ENCODE measurements around the gene SMARCA4.

Gene SMARCA4

DNA sequence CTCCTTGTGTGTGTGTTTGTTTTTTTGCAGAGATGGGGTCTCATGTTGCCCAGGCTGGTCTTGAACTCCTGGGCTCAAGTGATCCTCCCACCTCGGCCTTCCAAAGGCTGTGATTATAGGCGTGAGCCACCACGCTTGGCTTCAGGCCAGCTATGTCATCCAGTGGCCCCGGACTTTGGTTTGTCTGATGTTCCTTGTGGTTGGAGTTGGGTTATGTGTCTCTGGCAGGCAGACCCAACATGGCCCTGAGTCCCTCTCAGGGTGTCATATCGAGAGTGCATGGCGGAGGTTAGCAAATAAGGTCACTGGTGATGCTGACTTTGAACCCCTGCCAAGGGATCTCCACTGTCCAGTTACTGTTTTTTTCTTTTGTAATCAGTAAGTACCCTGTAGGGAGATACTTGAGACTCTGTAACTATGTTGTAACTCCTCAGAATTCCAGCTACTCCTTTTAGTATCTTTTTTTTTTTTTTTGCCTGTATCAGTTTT lies 37.3 kb downstream of the SMARCA4 start:
- Histone ChIP-seq H3K9me3 (no peaks in the 10 kb centered on the region), H3K27me3 (no peaks in the 10 kb centered on the region), H3K36me3 (peaks cover 87% of the 10 kb centered on the region), H3K4me1 (no peaks in the 10 kb centered on the region), H3K4me3 (ENCODE audit: low read depth, low read length) (no peak overlapping the region)
- no peak for DNase-seq
- TF ChIP-seq CTCF (IDR thresholded peaks at IDR 0.05; ENCODE audit: low read depth, low read length), result no peak

DNA sequence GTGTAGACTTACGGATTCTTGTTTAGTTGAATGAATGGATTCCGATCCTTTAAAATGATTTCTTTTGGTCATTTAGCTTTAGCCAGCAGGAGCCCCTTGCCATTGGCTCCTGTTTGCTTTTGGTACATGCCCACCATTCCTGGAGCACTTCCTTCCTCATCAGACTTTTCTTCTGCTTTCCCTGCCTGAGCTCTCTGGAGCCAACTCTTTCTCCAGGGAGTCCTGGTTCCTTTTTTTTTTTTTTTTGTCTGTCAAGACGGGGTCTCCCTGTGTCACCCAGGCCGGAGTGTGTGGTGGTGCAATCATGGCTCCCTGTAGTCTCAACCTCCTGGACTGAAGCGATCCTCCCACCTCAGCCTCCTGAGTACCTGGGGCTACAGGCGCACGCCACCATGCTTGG lies 37.8 kb downstream of the SMARCA4 start:
- Histone ChIP-seq H3K27me3 (no peaks in the 10 kb centered on the region), H3K9me3 (no peaks in the 10 kb centered on the region), H3K4me3 (ENCODE audit: low read depth, low read length) (no peak overlapping the region), H3K36me3 (peaks cover 87% of the 10 kb centered on the region), H3K4me1 (no peaks in the 10 kb centered on the region)
- TF ChIP-seq CTCF (IDR thresholded peaks at IDR 0.05; ENCODE audit: low read depth, low read length), result no peak
- DNase-seq, result no peak

DNA sequence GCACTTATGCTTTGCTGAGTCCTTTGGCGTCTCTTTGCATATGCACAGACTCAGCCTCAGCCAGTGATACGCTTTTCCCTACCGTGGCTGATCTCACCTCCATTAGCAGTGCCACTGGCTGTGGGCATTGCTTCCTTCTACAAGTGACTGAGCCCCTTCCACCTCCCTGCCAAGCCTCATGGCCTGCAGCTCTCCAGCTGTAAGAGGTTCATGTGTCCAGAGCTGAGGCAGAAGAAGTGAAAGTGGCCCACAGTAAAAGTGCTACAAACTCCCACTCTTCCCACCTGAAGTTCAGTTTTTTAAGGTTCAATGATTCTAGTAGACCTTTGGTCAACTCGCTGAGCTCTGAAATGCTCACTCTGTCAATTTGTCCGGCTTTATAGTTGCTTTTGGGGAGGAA lies 44.7 kb downstream of the SMARCA4 start:
- DNase-seq, result no peak
- Histone ChIP-seq H3K9me3 (no peaks in the 10 kb centered on the region), H3K36me3 (peaks cover 81% of the 10 kb centered on the region), H3K4me1 (no peaks in the 10 kb centered on the region), H3K27me3 (no peaks in the 10 kb centered on the region), H3K4me3 (ENCODE audit: low read depth, low read length) (no peak overlapping the region)
- TF ChIP-seq CTCF (IDR thresholded peaks at IDR 0.05; ENCODE audit: low read depth, low read length), result no peak

- Histone ChIP-seq H3K36me3 (peaks cover 83% of the 10 kb centered on the region), H3K27me3 (no peaks in the 10 kb centered on the region), H3K4me3 (ENCODE audit: low read depth, low read length) (no peak overlapping the region), H3K9me3 (no peaks in the 10 kb centered on the region), H3K4me1 (no peaks in the 10 kb centered on the region)
- TF ChIP-seq CTCF (IDR thresholded peaks at IDR 0.05; ENCODE audit: low read depth, low read length), result no peak
- DNase-seq, result no peak
Observed at GRCh38 chr19:11007385-11007784, 46.6 kb downstream of the SMARCA4 start.

DNA sequence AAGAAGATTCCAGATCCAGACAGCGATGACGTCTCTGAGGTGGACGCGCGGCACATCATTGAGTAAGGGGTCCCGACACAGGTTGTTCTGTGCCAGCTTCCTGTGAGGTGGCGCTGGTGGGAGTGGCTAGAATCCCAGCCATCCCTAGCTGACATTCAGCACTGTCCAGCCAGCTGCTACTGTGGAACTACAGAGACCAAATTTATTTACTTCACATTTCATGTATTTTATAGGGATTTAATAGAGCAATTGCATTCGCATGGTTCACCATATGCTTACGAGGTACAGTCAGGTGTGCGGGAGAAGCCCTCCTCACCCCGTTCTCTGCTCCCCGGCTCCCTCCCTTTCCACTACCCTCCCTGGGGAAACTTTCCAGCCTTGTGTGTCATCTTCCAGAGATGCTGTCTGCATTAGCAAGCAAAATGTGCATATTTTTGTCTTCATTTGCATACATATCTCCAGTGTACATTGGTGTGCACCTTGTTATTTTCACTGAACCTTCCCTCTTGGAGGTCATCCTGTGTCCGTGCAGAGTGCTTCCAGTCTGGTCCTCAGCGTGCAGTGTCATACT lies 47.2 kb downstream of the SMARCA4 start:
- Histone ChIP-seq H3K9me3 (no peaks in the 10 kb centered on the region), H3K27me3 (no peaks in the 10 kb centered on the region), H3K4me1 (no peaks in the 10 kb centered on the region), H3K36me3 (peaks cover 86% of the 10 kb centered on the region), H3K4me3 (ENCODE audit: low read depth, low read length) (no peak overlapping the region)
- DNase-seq, result no peak
- TF ChIP-seq CTCF (IDR thresholded peaks at IDR 0.05; ENCODE audit: low read depth, low read length), result no peak

DNA sequence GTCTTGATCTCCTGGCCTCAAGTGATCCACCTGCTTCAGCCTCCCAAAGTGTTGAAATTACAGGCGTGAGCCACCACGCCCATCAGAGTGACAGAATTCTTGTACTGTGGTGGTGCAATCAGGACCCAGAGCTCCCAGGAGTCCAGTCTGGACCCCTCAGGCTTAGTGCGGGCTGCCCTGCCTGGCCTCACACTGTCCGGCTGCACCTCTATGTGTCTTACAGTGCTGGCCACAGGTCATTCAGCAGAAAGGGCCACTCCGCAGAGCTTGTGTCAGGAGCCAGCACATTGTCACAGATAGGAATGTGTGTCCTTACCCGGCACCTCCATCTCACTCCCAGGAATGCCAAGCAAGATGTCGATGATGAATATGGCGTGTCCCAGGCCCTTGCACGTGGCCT lies 49.2 kb downstream of the SMARCA4 start:
- H3K4me3 ChIP-seq (ENCODE audit: low read depth, low read length), result no peak overlapping the region
- H3K4me1 ChIP-seq, result no peaks in the 10 kb centered on the region
- no peaks in the 10 kb centered on the region for H3K27me3 ChIP-seq
- H3K36me3 ChIP-seq, result peaks cover 86% of the 10 kb centered on the region
- no peaks in the 10 kb centered on the region for H3K9me3 ChIP-seq
- no peak for TF ChIP-seq CTCF (IDR thresholded peaks at IDR 0.05; ENCODE audit: low read depth, low read length)
- no peak for DNase-seq

Data from BE2C (cell line).